PFSK-1 (cell line): ENCODE results near the gene PLAU.

Experiments used
- POLR2AphosphoS5 ChIP-seq: IDR thresholded peaks from 2 replicates; pipeline ENCODE4 v1.6.1; 2012; ENCODE audit warnings: low read depth, mild to moderate bottlenecking, control low read depth, low read length, moderate library complexity
- REST ChIP-seq, 2 experiments: IDR thresholded peaks; 2 replicates each; pipeline versions ENCODE4 v1.6.1 to v1.8.0; 2011 to 2012; ENCODE audit warnings: low read depth in 2 of 2, low read length in 2 of 2, control low read depth in 1 of 2, inconsistent platforms in 1 of 2, mild to moderate bottlenecking in 1 of 2, moderate library complexity in 1 of 2; ENCODE audit not compliant: insufficient read depth in 1 of 2
- TAF1 ChIP-seq: IDR thresholded peaks from 2 replicates; pipeline ENCODE4 v1.6.1; 2012; ENCODE audit warnings: low read length, control low read depth, borderline replicate concordance; ENCODE audit not compliant: insufficient read depth

DNA sequence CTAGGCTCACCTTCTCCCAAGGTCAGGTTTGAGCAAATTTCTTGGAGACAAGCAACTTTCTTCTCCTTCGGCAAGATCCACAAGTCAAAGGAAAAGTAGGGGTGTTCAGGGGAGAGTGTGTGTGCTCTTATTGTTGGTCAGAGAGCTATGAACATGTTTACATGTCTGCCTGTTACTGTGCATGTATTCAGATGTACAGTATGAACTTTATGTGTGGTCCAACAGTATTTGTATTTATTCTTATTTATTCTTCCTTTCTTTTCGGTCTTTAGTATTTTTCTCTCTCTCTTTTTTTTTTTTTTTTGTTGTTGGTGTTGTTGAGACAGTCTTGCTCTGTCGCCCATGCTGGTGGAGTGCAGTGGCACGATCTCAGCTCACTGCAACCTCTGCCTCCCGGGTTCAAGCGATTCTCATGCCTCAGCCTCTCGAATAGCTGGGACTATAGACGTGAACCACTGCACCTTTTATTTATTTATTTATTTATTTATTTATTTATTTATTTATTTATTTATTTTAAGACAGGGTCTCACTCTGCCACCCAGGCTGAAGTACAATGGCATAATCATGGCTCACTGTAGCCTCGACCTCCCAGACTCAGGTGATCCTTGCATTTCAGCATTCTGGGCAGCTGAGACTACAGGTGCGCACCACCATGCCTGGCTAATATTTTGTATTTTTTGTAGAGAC is 38.2 kb downstream of the PLAU start:
- TF ChIP-seq TAF1, result no peak
- no peak for TF ChIP-seq POLR2AphosphoS5
- no peak for TF ChIP-seq REST (IDR thresholded peaks at IDR 0.05; ENCODE audit: insufficient read depth in 1 of 2, low read depth in 2 of 2, low read length in 2 of 2)
